Central memory CD8-positive, alpha-beta T cell (primary cell): ENCODE measurements around the gene CST3.
A peak's percentile ranks its signal among the peaks of the same experiment; 100 is the strongest.

Experiments
- ATAC-seq: fragments of 150-1000 bp; cut with Tn5 transposase; replicated peaks from 2 replicates; pipeline ENCODE4 v1.10.0; 2022; ENCODE audit warnings: mild to moderate bottlenecking, moderate FRiP score, moderate number of reproducible peaks; ENCODE audit not compliant: poor library complexity, severe bottlenecking; ENCODE audit errors: extremely low read depth
- DNase-seq, 2 donors: peaks; one replicate each; pipeline ENCODE4 v3.0.0; 2021; ENCODE audit warnings: low spot score in 2 of 2
- H3K27ac Mint-ChIP-seq: one replicate; pipeline ENCODE4 v1.8.0; 2022; ENCODE audit warnings: low read depth, mild to moderate bottlenecking, moderate library complexity, mixed read lengths
- H3K27me3 Mint-ChIP-seq: one replicate; pipeline ENCODE4 v1.8.0; 2022; ENCODE audit warnings: mixed read lengths
- H3K36me3 Mint-ChIP-seq: one replicate; pipeline ENCODE4 v1.8.0; 2022; ENCODE audit warnings: mild to moderate bottlenecking, moderate library complexity, mixed read lengths; ENCODE audit not compliant: insufficient read depth
- H3K4me1 Mint-ChIP-seq: one replicate; pipeline ENCODE4 v1.8.0; 2022; ENCODE audit warnings: mixed read lengths
- H3K4me3 Mint-ChIP-seq: one replicate; pipeline ENCODE4 v1.8.0; 2022; ENCODE audit warnings: mild to moderate bottlenecking, moderate library complexity, mixed read lengths
- H3K9me3 Mint-ChIP-seq: one replicate; pipeline ENCODE4 v1.8.0; 2022; ENCODE audit warnings: mixed read lengths

The CST3 gene

DNA sequence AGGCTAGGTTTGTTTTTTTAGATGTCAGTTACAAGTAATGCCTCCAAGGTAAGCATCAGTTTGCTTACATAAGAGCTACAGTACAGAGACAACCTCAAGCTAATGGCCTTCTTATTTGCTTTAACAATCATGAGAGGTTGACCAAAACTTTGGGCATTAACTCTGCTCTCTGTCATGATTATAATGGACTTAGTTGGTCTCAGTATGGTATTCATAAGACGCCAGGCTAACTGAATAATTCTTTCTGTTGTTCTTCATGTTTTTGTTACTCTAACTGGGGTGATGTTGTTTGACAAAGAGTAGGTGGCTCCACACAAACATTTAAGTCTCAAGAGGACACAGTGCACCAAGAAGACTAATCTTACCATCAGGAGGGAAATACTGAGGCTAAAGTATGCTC lies 41.8 kb downstream of the CST3 start:
- no peaks in the 10 kb centered on the region for H3K4me1 Mint-ChIP-seq
- DNase-seq (no peak), ATAC-seq (no peak)
- H3K27ac Mint-ChIP-seq: no peak overlapping the region
- H3K27me3 Mint-ChIP-seq: no peaks in the 10 kb centered on the region
- no peaks in the 10 kb centered on the region for H3K9me3 Mint-ChIP-seq
- H3K36me3 Mint-ChIP-seq: no peaks in the 10 kb centered on the region
- H3K4me3 Mint-ChIP-seq: no peak overlapping the region

DNA sequence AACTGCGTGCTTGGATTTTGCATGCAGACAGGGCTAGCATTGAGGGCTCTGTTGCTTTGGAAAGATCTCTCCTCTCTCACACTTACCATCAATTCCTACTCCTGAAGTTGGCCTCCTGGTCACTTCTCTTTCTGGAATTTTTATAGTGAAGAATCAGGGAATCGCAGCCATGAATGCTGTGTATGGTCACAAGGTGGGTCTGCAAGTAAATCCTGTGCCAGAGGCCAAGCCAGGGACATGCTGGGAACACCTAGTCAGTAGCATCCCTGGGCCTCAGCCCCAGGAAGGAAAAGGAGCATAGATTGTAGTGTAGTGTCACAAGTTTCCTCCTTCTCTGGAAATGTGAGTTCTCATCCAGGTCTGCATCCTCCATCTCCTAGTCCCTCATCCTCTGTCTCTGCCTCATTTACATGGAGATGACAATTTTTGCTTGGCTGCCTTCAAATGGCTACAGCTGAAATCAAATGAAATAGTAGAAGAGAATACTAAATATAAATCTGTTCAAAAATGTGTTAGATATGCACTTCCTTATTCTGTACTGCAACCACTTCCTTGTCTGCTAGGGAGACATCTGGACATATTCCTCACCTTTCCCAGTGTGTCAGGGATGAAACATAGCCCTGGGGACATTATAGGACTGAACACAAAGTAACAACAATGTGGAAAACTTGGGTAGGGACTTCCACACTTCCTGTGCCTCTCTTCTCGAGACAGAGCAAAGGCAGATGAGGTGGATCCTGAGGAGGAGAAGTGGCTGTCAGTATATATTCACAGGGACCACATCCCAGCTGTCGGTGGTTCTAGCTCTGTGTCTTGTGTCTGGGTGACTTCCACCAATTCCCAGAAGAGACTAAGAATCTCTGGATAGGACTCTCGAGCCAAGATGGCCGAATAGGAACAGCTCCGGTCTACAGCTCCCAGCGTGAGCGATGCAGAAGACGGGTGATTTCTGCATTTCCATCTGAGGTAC lies 49.0 kb downstream of the CST3 start:
- DNase-seq (no peak), ATAC-seq (no peak)
- Mint-ChIP-seq H3K4me3 (peak overlapping the region; percentile 23), H3K27ac (no peak overlapping the region), H3K36me3 (no peaks in the 10 kb centered on the region), H3K9me3 (no peaks in the 10 kb centered on the region), H3K4me1 (peaks cover 8% of the 10 kb centered on the region), H3K27me3 (peaks cover 30% of the 10 kb centered on the region)

DNA sequence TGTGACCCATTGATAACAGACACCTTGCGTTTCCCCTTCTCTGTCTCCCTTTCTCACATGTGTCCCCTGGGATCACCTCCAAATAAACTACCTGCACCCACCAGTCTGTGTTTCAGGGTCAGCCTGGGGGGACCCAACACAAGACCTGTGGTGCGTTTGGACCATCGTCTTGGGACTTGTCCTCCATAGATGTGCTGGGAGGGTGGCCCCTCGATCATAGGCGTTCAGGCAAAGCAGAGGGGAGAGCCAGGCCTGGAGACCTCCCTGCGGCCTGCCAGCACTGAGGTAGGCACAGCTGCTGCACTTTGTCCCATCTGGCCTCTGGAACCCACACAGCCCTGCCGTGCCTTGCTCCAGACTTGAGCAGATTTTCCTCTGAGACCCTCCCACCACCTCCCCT lies 50.1 kb downstream of the CST3 start:
- no peak overlapping the region for H3K27ac Mint-ChIP-seq
- H3K27me3 Mint-ChIP-seq: peaks cover 35% of the 10 kb centered on the region
- peaks cover 8% of the 10 kb centered on the region for H3K4me1 Mint-ChIP-seq
- H3K36me3 Mint-ChIP-seq: no peaks in the 10 kb centered on the region
- no peak overlapping the region for H3K4me3 Mint-ChIP-seq
- DNase-seq (no peak), ATAC-seq (no peak)
- H3K9me3 Mint-ChIP-seq: no peaks in the 10 kb centered on the region

DNA sequence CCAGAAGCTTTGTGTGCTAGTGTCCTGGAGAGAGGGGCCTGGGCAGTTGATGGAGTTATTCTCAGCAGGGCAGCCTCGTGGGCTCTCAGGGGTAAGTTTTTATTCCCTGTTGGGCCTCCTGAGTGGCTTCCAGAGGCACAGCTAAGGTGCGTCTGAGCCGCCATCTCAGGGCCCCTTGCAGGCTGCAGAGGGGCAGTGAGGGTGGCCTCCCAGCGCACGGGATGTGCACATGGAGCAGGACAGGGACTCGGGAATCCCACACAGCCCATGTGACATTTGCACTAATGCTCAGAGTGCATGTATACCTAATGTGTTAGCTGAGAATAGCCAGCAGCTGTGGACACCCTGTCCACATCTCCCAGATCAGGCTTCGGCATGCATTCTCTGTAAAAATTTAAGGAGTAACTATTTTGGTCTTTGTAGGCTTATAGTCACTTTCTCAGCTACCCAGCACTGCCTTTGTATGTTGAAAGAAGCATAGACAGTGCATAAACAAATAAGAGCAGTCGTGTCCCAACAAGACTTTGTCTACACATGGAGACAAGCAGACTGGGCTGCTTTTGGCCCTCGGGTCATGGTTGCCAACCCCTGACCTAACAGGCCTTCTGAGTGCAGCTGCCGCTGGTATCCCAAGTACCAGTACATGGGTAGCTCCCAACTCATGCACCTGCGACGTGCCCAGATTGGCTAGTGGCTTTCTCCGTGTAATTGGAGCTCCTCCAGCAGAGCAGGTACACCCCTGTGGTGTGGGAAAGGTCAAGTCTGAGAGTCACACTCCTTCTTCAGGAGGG lies 50.8 kb downstream of the CST3 start:
- no peak for ATAC-seq
- Mint-ChIP-seq H3K4me3 (no peak overlapping the region), H3K36me3 (no peaks in the 10 kb centered on the region), H3K27ac (no peak overlapping the region), H3K9me3 (no peaks in the 10 kb centered on the region), H3K27me3 (peaks cover 42% of the 10 kb centered on the region), H3K4me1 (peaks cover 8% of the 10 kb centered on the region)
- DNase-seq: no peak

DNA sequence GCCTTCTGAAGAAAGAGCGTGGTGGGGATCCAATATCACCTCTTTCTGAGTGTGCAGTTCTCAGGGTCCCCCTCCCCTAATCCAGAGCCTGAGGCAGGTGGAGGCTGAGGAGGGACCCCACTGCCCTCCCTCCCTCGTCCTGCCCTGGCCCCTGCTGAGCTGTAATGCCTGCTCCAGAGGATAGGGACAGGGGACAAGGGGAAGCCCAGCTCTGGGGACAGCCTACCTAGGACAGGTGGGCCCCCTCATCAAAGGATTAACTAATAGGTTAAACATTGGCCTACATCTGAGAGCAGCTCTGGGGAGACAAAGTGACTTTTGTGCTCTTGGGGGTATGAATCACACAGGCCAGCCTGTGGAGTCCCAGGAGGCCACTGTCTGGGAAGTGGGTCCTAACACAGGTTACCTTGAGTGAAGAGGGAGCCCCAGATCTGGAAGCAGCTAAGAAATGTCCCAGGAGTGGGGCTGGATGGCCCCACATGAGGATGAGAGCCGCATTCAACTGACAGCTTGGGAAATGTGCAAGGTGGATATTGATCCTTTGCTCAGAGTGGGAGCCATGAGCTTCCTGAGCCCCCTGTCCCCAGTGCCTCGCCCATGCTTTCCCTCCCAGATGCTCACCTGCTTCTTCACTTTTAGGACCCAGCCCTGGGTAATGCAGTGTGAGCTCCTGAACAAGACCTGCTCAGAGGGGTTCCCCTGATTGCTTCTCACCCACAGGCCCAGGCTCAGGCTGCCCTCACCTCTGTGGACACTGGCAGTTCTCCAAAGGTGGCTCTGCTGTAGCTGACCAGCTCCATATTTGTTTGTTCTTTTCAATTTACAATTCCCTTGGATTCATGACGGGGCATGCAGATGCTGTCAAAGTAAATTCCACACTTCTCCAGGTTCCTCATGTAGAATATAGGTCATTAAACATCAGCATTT lies 51.7 kb downstream of the CST3 start:
- Mint-ChIP-seq H3K4me3 (no peak overlapping the region), H3K9me3 (no peaks in the 10 kb centered on the region), H3K27ac (no peak overlapping the region), H3K27me3 (peaks cover 49% of the 10 kb centered on the region), H3K36me3 (no peaks in the 10 kb centered on the region), H3K4me1 (peaks cover 8% of the 10 kb centered on the region)
- no peak for ATAC-seq
- no peak for DNase-seq

DNA sequence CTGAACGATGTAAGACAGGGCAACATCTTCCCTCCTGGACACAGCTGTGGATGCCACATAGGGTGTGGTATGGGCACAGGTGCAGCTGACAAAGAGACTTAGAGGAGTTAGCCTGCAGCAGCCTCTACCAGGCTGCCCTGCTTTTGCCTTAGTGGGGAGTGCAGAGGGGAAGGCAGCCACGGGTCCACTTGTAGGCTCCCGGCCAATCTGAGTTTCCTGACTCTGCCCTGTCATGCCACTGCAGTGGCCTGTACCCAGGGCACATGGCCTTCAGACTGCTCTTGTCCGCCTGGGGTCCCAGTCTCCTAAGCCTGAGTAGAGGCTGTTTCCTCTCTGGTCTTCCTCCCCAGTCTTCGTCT lies 52.3 kb downstream of the CST3 start:
- DNase-seq: no peak
- peaks cover 8% of the 10 kb centered on the region for H3K4me1 Mint-ChIP-seq
- no peaks in the 10 kb centered on the region for H3K9me3 Mint-ChIP-seq
- H3K27me3 Mint-ChIP-seq: peaks cover 55% of the 10 kb centered on the region
- H3K27ac Mint-ChIP-seq: no peak overlapping the region
- H3K36me3 Mint-ChIP-seq: no peaks in the 10 kb centered on the region
- H3K4me3 Mint-ChIP-seq: no peak overlapping the region
- ATAC-seq: no peak

DNA sequence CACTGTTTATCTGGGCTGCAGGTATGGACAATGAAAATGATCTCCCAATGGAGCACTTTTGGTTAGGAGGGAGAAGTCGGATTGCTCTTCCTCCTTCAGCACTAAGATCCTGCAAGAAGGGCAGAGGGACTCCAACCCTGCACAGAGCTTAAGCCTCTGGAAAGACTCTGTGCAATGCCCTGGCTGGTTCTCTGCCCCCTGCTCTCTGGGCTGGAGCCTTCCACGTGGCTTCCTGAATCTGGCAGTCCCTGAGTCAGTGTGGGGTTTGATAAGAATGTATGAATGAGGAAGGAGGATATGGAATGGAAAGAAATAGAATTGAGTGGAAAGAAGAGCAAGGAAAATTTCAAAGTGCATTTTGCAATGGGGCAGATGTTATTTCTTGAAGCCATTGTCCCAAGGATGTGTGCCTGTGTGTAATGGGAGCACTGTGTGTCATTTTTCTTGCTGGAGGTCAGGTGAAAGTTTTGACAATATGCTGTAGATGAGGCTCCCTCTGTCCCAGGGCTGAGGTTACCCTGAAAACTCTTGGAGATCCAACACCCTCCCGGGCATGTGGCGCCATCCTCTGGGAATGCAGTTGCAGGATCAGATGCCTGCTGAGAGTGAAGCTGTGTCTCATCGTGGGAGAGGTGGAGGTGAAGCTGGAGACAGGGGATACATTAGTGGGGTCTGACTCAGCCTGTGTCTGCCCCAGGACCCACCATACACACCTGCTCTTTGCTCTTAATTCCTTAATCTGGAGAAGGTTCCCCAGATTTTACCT lies 53.1 kb downstream of the CST3 start:
- Mint-ChIP-seq H3K36me3 (no peaks in the 10 kb centered on the region), H3K9me3 (no peaks in the 10 kb centered on the region), H3K4me3 (no peak overlapping the region), H3K27me3 (peaks cover 60% of the 10 kb centered on the region), H3K4me1 (peaks cover 8% of the 10 kb centered on the region), H3K27ac (no peak overlapping the region)
- no peak for DNase-seq
- no peak for ATAC-seq
